Natural killer cell (primary cell): ENCODE data around the gene TRAPPC8. TPM values are rescaled to one million over a fixed set of nuclear protein-coding genes. Genes with fewer than 3 reads are reported as not detected.
"Not testable (repeated sequence)": the region's sequence is repeated elsewhere in the genome, so short reads cannot be mapped to it uniquely, and the experiment has no call there.

Experiments used
- ATAC-seq, 3 donors: fragments of 150-1000 bp in 2 of 3; fragments of 200-7000 bp in 1 of 3; cut with Tn5 transposase; 1 replicate in 1 of 3; 2 replicates in 2 of 3; pipeline ENCODE4 v1.10.0; 2021; ENCODE audit warnings: mild to moderate bottlenecking in 2 of 3, moderate library complexity in 2 of 3
- DNase-seq, 2 donors: peaks; one replicate each; pipeline versions ENCODE4 v3.0.0 to v3.0.0-alpha.2; 2013 to 2021; ENCODE audit warnings: mixed read lengths in 1 of 2
- H3K27ac ChIP-seq: one replicate; pipeline ENCODE4 v1.5.1; 2013; ENCODE audit warnings: mild to moderate bottlenecking, low read length
- H3K27me3 ChIP-seq: one replicate; pipeline ENCODE4 v1.6.1; 2013; ENCODE audit warnings: low read length; ENCODE audit not compliant: control insufficient read depth, insufficient read depth
- H3K36me3 ChIP-seq: one replicate; pipeline ENCODE4 v1.6.1; 2013; ENCODE audit warnings: low read length; ENCODE audit not compliant: control insufficient read depth, insufficient read depth
- H3K4me1 ChIP-seq: one replicate; pipeline ENCODE4 v1.6.1; 2013; ENCODE audit warnings: low read length; ENCODE audit not compliant: control insufficient read depth, insufficient read depth
- H3K4me3 ChIP-seq: one replicate; pipeline ENCODE4 v1.5.1; 2013; ENCODE audit warnings: low read length
- H3K9me3 ChIP-seq: one replicate; pipeline ENCODE4 v1.6.1; 2013; ENCODE audit warnings: low read length; ENCODE audit not compliant: control insufficient read depth, insufficient read depth
- H3K27ac Mint-ChIP-seq, 2 donors: one replicate each; pipeline ENCODE4 v1.8.0; 2022; ENCODE audit warnings: mild to moderate bottlenecking in 2 of 2, mixed read lengths in 2 of 2, moderate library complexity in 1 of 2
- H3K27me3 Mint-ChIP-seq, 2 donors: one replicate each; pipeline ENCODE4 v1.8.0; 2022; ENCODE audit warnings: low read depth in 2 of 2, mixed read lengths in 2 of 2
- H3K36me3 Mint-ChIP-seq: one replicate; pipeline ENCODE4 v1.8.0; 2022; ENCODE audit warnings: mixed read lengths
- H3K4me1 Mint-ChIP-seq, 2 donors: one replicate each; pipeline ENCODE4 v1.8.0; 2022; ENCODE audit warnings: mixed read lengths in 2 of 2
- H3K4me3 Mint-ChIP-seq: one replicate; pipeline ENCODE4 v1.8.0; 2022; ENCODE audit warnings: mild to moderate bottlenecking, moderate library complexity, mixed read lengths
- H3K9me3 Mint-ChIP-seq, 2 donors: one replicate each; pipeline ENCODE4 v1.8.0; 2022; ENCODE audit warnings: mixed read lengths in 2 of 2
- CTCF ChIP-seq: fragments of 200-600 bp; IDR thresholded peaks from one replicate; pipeline ENCODE4 v1.8.0; 2022; ENCODE audit warnings: antibody characterized with exemption
- WGBS: methylation state at CpG from one replicate; pipeline ENCODE4 v1.1.7; 2013; ENCODE audit warnings: missing lambda C conversion rate; ENCODE audit not compliant: insufficient coverage; 5-methylcytosine and 5-hydroxymethylcytosine counted together
- intact Hi-C: fragments of 100-400 bp; cut with micrococcal nuclease; formaldehyde crosslinking; loops from one replicate; pipeline ENCODE4 v1.14.2; 2022
- total RNA-seq, 4 donors: library from RNA; stranded (reverse); fragments of 120-200 nt in 1 of 4; gene quantifications; one replicate each; pipeline versions ENCODE4 v1.2.3 to v1.2.4, GENCODE V29; 2013 to 2022

TRAPPC8 gene
- total RNA-seq, 3 donors from 2014 or later (not counting 1 experiment from before 2014, with no cell fraction given), result 38.5 to 51.2 (median 41.4) TPM

DNA sequence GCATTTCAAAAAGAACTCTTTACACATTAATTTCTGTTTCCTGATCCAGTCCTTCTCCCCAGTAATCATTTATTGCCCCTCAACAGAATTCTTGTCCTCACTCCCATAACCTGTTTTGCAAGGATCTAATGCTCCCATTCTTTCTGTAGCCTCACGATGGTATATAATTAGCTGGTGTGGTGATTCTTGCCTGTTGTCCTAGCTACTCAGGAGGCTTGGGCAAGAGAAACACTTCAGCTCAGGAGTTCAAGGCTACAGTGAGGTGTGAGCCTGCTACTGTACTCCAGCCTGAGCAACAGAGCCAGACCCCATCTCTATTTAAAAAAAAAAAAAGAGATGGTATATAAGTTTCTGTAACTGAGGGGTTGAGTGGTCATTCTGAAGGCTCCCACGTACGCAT lies 7.7 kb upstream of the TRAPPC8 start:
- H3K27ac ChIP-seq, result no peak overlapping the region
- intact Hi-C loops, result loop anchor here (10.0 kb wide), 1 partner anchor 66 kb away; no protein-coding TSS in a partner anchor
- DNase-seq (no peak), ATAC-seq (no peak)
- H3K27me3 ChIP-seq, result no peaks in the 10 kb centered on the region
- Mint-ChIP-seq H3K27me3 (peaks cover 0 to 2% of the 10 kb centered on the region in 2 donors), H3K27ac (no peak overlapping the region), H3K4me3 (no peak overlapping the region), H3K36me3 (no peaks in the 10 kb centered on the region), H3K9me3 (no peaks in the 10 kb centered on the region), H3K4me1 (no peaks in the 10 kb centered on the region)
- no peak overlapping the region for H3K4me3 ChIP-seq
- TF ChIP-seq CTCF, result no peak
- no peaks in the 10 kb centered on the region for H3K9me3 ChIP-seq
- WGBS, result 96% methylated on average over 3 of the region's 3 CpGs
- H3K4me1 ChIP-seq, result no peaks in the 10 kb centered on the region
- H3K36me3 ChIP-seq, result no peaks in the 10 kb centered on the region

GRCh38 chr18:31948349-31948748 lies 5.4 kb upstream of the TRAPPC8 start:
- H3K27me3 Mint-ChIP-seq, H3K4me1 ChIP-seq, H3K27ac Mint-ChIP-seq, DNase-seq, H3K27me3 ChIP-seq, H3K9me3 ChIP-seq, H3K4me3 ChIP-seq, H3K27ac ChIP-seq, H3K36me3 Mint-ChIP-seq, H3K4me3 Mint-ChIP-seq, intact Hi-C loops, H3K36me3 ChIP-seq, H3K9me3 Mint-ChIP-seq, ATAC-seq: not testable (repeated sequence)
- peaks cover 10 to 13% of the 10 kb centered on the region in 2 donors for H3K4me1 Mint-ChIP-seq
- WGBS, result 95% methylated on average over 7 of the region's 9 CpGs

DNA sequence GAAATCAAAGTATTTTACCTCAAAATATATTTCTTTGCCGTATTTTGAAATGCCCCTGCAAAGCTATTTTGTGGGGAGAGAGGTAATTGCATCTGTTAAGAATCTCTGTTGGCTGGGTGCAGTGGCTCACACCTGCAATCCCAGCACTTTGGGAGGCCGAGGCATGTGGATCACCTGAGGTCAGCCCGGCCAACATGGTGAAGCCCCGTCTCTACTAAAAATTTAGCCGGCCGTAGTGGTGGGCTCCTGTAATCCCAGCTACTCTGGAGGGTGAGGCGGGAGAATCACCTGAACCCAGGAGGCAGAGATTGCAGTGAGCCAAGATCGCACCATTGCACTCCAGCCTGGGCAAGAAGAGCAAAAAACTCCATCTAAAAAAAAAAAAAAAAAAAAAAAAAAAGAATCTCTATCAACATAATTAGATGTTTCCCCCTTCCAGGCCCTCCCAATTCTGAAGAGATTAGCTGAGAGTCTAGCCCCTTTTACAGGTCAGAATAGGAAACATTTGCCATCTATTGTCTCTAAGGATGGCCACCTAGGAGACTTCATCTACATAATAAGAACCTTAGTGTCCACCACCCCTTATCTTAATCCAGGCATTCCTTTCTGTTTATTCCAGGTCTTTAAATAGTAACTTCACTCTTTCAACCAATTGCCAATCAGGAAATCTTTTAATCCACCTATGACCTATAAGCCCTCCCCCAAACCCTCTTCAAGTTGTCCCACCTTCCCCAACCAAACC lies 3.5 kb upstream of the TRAPPC8 start:
- no peak for DNase-seq
- H3K27ac ChIP-seq, result no peak overlapping the region
- H3K36me3 ChIP-seq, result no peaks in the 10 kb centered on the region
- intact Hi-C loops, result no loop called here
- Mint-ChIP-seq H3K27ac (no peak overlapping the region), H3K4me3 (no peak overlapping the region), H3K4me1 (peaks cover 26 to 27% of the 10 kb centered on the region in 2 donors), H3K27me3 (peaks cover 0 to 2% of the 10 kb centered on the region in 2 donors), H3K36me3 (no peaks in the 10 kb centered on the region), H3K9me3 (no peaks in the 10 kb centered on the region)
- TF ChIP-seq CTCF, result no peak
- no peaks in the 10 kb centered on the region for H3K9me3 ChIP-seq
- H3K4me3 ChIP-seq, result no peak overlapping the region
- peaks cover 13% of the 10 kb centered on the region for H3K4me1 ChIP-seq
- no peaks in the 10 kb centered on the region for H3K27me3 ChIP-seq
- no peak for ATAC-seq
- 98% methylated on average over 8 of the region's 8 CpGs for WGBS

DNA sequence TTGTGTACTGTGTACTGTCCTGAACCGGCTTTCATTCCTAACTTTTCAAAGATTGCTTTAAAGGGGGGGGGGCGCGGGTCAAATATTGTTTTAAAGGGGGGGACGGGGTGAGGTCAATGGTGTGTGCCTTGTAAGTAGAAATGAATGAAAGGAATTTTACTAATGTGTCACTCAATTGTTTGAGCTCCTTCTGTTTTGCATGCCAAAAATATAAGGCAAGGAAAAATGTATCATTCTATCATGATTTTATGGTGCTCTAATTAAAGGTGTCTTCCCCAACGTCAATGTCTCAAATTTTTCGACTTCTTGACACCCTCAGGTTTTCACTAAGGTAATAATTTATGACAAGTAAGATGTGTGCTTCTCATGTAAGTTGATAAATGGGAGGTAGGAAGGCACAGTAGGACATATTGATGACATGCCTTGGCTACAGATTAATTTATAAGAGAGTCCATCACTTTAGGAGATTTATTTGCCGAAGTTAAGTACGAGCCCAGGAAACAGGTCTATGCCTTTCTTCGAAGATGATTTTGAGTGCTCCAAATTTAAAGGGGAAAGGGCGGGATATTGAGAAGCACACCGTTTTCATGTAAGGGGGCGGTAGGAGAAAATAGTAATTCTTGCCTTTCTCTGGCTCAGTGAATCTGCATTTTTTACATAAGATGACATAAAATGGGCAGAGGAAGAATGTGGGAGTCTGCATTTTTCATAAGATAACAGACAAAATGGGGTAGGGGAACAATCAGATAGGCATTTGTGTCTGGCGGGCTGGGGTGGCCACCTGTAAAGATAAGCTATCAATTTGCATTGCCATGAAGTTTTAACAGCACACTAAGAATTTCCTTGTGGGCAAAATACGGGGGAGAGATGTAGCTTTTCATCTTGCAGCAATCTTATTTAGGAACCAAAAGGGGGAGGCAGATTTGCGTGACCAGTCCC lies 1.2 kb upstream of the TRAPPC8 start:
- no peaks in the 10 kb centered on the region for H3K36me3 ChIP-seq
- no peaks in the 10 kb centered on the region for H3K9me3 Mint-ChIP-seq
- H3K27ac ChIP-seq, result peak overlapping the region; percentile 73
- H3K4me1 ChIP-seq, result peaks cover 13% of the 10 kb centered on the region
- peaks cover 38 to 42% of the 10 kb centered on the region in 2 donors for H3K4me1 Mint-ChIP-seq
- peak overlapping the region; percentile 95 to 99 for H3K27ac Mint-ChIP-seq
- no peaks in the 10 kb centered on the region for H3K9me3 ChIP-seq
- H3K36me3 Mint-ChIP-seq, result no peaks in the 10 kb centered on the region
- 16% methylated on average over 12 of the region's 15 CpGs for WGBS
- H3K27me3 ChIP-seq, result no peaks in the 10 kb centered on the region
- TF ChIP-seq CTCF, result no peak
- peak overlapping the region; percentile 96 for H3K4me3 ChIP-seq
- ATAC-seq (no peak), DNase-seq (peak in 1 of 2 donors; percentile 29)
- intact Hi-C loops, result loop anchor here (1.0 to 5.0 kb wide), 5 partner anchors 74 to 528 kb away; partner anchors contain the start of genes GAREM1 and RNF125
- H3K4me3 Mint-ChIP-seq, result peak overlapping the region; percentile 99
- H3K27me3 Mint-ChIP-seq, result peaks cover 0 to 2% of the 10 kb centered on the region in 2 donors
